ENCODE results near the gene COQ4. TPM values are rescaled to one million over a fixed set of nuclear protein-coding genes. Genes with fewer than 3 reads are reported as not detected.
A peak's percentile ranks its signal among the peaks of the same experiment; 100 is the strongest.
"Not testable (repeated sequence)": the region's sequence is repeated elsewhere in the genome, so short reads cannot be mapped to it uniquely, and the experiment has no call there.

The COQ4 gene
- 10 to 100 TPM; 41.4 to 45.6 TPM for total RNA-seq

DNA sequence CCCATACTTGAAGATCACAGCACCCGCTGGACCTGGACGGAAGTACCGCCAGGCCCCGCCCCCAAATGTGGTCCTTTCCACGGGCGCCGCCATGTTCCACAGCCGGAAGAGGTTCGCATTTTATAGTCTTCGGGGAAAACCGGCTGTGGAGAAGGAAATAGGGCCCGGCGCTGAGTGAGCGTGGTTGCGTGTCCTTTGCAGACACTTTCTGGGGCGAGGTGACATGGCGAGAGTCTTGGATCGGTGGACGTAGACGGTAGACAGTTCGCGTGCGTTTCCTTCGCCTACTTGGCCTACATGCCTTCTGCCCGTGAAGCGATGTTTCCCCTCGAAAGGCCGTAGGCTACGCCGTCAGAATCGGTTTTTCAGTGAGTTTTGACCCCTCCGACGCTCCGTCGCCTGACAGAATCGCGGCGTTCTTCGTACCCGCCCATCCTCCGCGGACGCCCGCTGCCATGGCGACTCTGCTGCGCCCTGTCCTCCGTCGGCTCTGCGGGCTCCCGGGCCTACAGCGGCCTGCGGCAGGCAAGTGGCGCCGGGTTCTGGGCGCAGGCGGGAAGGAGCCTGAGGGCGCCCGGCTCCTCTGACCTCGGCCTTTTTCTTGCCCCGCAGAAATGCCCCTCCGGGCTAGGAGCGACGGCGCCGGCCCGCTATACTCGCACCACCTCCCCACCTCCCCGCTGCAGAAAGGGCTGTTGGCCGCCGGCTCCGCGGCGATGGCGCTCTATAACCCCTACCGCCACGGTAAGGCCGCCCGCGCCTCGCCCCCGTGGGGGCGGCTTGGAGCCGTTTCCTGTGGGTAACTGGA is at the start of gene COQ4, which contains the start of gene TRUB2:
Gene COQ4, plus strand, starts transcription at position 436 of the 808 bp plus-strand sequence. Its CDS starts 20 bp downstream, at position 456.
Gene TRUB2, minus strand, starts transcription at position 44 of the 808 bp plus-strand sequence. Its CDS starts 39 bp downstream, at position 5.
- H3K27ac Mint-ChIP-seq, result peak within 1 kb of the TSS; percentile 98
- no peaks in the 10 kb centered on the region for H3K9me3 Mint-ChIP-seq
- H3K4me3 Mint-ChIP-seq, result peak within 1 kb of the TSS; percentile 95
- H3K36me3 Mint-ChIP-seq, result peaks cover 7% of the 10 kb centered on the region
- no peaks in the 10 kb centered on the region for H3K27me3 Mint-ChIP-seq
- H3K4me1 Mint-ChIP-seq, result peaks cover 19% of the 10 kb centered on the region
- peak; percentile 92 for DNase-seq

DNA sequence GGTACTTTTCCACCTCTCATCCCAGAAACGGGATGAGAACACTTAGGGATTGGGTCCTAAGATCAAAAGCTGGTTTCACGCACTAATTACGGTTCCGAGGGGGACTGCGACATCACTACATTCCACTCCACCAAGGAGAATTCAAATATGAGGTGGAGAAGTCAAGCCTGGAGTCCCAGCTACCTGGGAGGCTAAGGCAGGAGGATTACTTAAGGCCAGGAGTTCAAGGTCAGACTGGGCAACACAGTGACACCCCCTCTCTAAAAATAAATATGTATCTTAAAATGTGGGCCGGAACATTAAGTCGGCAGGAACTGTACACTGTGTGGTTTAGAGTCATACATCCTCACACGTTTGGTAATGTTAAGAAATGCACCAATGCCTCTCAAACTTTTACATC is 48.4 kb upstream of the COQ4 start:
- peak overlapping the region; percentile 95 for H3K4me3 Mint-ChIP-seq
- H3K27ac Mint-ChIP-seq, result no peak overlapping the region
- no peaks in the 10 kb centered on the region for H3K9me3 Mint-ChIP-seq
- peaks cover 30% of the 10 kb centered on the region for H3K4me1 Mint-ChIP-seq
- no peak for DNase-seq
- no peaks in the 10 kb centered on the region for H3K27me3 Mint-ChIP-seq
- peaks cover 7% of the 10 kb centered on the region for H3K36me3 Mint-ChIP-seq

DNA sequence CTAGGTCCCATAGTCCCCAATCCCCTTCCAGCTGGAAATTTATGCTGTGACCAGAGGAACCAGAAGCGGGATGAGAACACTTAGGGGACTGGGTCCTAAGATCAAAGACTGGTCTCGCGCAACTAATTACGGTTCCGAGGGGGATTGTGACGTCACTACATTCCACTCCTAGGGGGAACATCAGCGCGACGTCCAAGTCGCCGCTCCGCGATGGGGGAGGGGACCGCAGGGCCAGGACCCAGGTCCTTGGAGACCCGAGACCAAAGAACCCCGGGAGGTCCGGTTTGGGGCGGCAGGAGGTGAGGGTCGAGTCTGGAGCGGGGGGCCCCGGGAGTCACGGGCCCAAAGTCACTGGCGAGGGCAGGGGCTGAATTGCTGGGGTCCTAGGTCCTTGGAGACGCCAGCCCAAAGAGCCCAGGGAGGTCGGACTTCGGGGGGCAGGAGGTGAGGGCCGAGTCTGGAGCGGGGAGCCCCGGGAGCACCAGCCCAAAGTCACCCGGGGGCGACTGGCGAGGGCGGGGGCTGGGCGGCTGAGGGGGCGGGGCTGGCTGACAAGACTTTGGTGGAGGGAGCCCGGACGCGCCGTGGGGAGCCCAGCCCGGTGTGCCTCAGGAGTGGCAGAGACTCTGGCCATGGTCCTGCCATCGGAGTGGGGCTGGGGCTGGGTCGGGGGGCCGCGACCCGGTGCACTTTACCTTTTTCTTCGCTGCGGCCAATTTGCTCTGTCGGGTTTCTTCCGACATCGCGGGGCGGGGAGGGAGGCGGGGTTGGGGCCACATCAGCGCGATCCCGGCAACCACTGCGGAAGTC is 47.2 kb upstream of the COQ4 start, which contains the start of gene GOLGA2:
Gene GOLGA2, minus strand, starts transcription at position 810 of the 810 bp plus-strand sequence. Its CDS starts 31 bp downstream, at position 779.
- Mint-ChIP-seq H3K4me1 (peaks cover 30% of the 10 kb centered on the region), H3K36me3 (peaks cover 7% of the 10 kb centered on the region), H3K9me3 (no peaks in the 10 kb centered on the region), H3K4me3 (peak within 1 kb of the TSS; percentile 95), H3K27ac (peak within 1 kb of the TSS; percentile 89), H3K27me3 (no peaks in the 10 kb centered on the region)
- no peak for DNase-seq

DNA sequence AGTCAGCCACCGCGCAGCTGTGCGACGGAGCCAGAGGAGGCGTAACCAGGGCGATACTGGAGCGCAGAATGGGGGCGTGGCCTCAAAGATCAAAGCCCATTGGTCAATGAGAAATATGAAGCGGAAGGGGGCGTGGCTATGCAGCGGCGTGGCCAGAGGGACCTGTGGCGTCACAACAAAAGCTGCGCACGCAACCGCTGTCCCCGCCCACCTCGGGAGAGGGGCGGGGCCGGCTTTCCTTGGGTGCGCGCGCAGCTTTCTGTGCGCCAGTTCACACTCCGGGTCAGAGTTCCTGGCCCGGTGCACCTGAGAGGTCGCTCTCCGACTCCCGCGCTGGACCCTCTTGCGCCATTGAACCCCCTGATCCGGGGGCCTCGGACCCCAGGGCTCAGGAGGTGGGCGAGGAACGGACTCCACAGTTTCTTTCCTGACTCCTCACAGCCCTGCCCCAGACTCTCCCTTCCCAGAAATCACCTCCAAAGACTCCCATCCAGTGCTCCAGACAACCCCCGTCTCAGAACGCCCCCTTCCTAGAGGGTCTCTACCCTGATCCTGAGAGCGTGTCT is 46.5 kb upstream of the COQ4 start, which contains the start of gene SWI5:
Gene SWI5, plus strand, starts transcription at position 269 of the 566 bp plus-strand sequence.
- Mint-ChIP-seq H3K27ac (peak within 1 kb of the TSS; percentile 89), H3K27me3 (no peaks in the 10 kb centered on the region), H3K4me1 (peaks cover 30% of the 10 kb centered on the region), H3K4me3 (peak within 1 kb of the TSS; percentile 95), H3K36me3 (peaks cover 7% of the 10 kb centered on the region), H3K9me3 (no peaks in the 10 kb centered on the region)
- peak; percentile 99 for DNase-seq

DNA sequence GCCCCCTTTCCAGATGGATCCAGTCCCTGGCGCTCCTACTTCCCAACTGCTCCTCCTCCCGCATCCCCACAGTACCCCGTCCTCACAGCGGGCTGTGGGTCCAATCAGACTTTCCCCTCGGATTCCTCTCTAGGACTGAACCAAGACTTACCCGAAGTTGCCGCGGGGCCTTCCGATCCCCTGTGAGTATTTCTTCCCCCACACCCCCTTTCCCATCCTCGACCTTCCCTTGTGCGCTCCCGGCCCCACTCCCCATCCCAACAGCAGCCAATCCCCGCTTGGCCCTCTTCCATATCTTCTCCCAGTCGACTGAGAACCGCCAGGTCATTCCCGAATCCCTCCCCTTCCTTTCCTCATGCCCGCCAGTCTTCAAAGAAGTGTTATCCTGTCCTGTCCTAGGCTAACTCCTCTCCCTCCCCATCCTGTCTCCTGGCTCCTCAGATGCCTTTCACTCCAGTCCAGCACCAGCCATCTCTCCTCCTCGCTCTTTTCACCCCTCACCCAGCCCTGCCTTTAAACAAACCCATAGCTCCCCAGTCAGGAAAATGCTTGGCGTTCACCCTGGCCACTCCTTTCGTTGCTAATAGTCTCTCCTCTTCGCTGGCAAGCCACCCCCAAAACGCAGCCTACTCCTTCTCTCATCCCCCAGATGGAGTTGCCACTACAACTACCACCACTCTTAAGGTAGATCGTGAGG is 45.9 kb upstream of the COQ4 start:
- peaks cover 30% of the 10 kb centered on the region for H3K4me1 Mint-ChIP-seq
- H3K27ac Mint-ChIP-seq, result peak overlapping the region; percentile 89

DNA sequence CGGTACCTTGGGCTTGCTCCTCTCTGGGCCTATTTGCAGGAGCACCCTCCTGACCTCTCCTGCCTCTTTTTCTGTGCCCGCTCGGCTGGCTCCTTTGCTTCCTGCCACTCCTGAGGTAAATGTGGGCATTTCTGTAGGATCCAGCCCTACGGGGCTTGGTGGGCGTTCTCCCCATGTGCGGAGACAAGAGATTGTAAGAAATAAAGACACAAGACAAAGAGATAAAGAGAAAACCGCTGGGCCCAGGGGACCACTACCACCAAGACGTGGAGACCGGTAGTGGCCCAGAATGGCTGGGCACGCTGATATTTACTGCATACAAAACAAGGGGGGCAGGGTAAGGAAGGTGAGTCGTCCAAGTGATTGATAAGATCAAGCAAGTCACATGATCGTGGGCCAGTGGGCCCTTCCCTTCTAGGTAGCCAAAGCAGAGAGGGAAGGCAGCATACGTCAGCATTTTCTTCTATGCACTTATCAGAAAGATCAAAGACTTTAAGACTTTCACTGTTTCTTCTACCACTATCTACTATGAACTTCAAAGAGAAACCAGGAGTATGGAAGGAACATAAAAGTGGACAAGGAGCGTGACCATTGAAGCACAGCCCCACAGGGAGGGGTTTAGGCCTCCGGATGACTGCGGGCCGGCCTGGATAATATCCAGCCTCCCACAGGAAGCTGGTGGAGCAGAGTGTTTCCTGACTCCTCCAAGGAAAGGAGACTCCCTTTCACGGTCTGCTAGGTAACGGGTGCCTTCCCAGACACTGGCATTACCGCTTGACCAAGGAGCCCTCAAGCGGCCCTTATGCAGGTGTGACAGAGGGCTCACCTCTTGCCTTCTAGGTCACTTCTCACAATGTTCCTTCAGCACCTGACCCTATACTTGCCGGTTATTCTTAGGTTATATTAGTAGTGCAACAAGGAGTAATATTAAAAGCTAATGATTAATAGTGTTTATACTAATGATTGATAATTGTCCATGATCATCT is 43.3 kb upstream of the COQ4 start:
- H3K9me3 Mint-ChIP-seq, H3K36me3 Mint-ChIP-seq, DNase-seq, H3K27ac Mint-ChIP-seq, H3K27me3 Mint-ChIP-seq, H3K4me3 Mint-ChIP-seq: not testable (repeated sequence)
- H3K4me1 Mint-ChIP-seq, result peaks cover 16% of the 10 kb centered on the region

More for the DNA sequence above, 45.9 kb upstream of the COQ4 start:
- H3K9me3 Mint-ChIP-seq, result no peaks in the 10 kb centered on the region
- peaks cover 7% of the 10 kb centered on the region for H3K36me3 Mint-ChIP-seq
- H3K4me3 Mint-ChIP-seq, result peak overlapping the region; percentile 95
- DNase-seq, result no peak
- H3K27me3 Mint-ChIP-seq, result no peaks in the 10 kb centered on the region

DNA sequence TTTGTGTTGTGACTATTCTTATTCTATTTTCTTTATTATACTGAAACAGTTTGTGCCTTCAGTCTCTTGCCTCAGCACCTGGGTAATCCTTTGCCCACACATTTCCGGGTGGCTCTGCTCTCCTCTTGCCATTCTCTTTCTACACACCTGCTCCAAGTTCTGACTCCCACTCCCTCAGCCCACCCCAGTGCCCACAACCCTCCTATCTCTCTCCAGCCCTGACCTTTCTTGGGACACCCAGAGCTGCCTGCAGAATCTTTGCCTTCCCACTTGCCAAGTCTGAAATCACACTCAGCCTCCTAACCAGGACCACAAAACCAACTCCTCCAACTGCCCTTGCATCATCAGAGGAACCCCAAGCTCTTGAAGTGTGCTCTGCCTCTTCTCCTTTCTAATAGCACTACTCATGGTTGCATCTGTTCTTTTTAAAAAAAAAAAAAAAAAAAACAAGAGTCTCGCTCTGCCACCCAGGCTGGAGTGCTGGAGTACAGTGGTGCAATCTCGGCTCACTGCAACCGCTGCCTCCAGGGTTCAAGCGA is 42.5 kb upstream of the COQ4 start:
- Mint-ChIP-seq H3K27me3 (no peaks in the 10 kb centered on the region), H3K36me3 (peaks cover 5% of the 10 kb centered on the region), H3K4me3 (no peak overlapping the region), H3K9me3 (no peaks in the 10 kb centered on the region), H3K27ac (peak overlapping the region; percentile 5), H3K4me1 (peaks cover 10% of the 10 kb centered on the region)
- DNase-seq, result no peak

DNA sequence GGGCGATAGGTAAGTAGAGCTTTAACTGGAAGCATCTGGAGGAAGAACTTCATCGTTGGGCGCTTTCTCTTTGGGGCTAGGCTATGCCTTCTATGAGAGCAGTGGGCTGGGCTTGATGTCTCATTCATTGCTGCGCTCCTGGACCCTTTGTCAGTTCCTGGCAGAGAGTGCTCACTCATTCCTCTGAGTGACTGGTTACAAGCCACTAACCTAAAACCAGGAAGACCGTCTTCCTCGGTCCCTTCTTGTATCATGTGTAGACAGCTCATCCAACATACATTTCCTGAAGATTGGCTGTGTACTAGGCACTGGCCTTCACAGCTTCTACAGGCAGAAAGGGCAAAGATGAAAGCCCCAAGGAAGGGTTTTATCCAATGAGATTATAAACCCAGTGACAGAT is 40.1 kb upstream of the COQ4 start:
- no peak for DNase-seq
- no peak overlapping the region for H3K27ac Mint-ChIP-seq
- peaks cover 4% of the 10 kb centered on the region for H3K36me3 Mint-ChIP-seq
- no peaks in the 10 kb centered on the region for H3K9me3 Mint-ChIP-seq
- no peaks in the 10 kb centered on the region for H3K27me3 Mint-ChIP-seq
- no peaks in the 10 kb centered on the region for H3K4me1 Mint-ChIP-seq
- H3K4me3 Mint-ChIP-seq, result no peak overlapping the region

DNA sequence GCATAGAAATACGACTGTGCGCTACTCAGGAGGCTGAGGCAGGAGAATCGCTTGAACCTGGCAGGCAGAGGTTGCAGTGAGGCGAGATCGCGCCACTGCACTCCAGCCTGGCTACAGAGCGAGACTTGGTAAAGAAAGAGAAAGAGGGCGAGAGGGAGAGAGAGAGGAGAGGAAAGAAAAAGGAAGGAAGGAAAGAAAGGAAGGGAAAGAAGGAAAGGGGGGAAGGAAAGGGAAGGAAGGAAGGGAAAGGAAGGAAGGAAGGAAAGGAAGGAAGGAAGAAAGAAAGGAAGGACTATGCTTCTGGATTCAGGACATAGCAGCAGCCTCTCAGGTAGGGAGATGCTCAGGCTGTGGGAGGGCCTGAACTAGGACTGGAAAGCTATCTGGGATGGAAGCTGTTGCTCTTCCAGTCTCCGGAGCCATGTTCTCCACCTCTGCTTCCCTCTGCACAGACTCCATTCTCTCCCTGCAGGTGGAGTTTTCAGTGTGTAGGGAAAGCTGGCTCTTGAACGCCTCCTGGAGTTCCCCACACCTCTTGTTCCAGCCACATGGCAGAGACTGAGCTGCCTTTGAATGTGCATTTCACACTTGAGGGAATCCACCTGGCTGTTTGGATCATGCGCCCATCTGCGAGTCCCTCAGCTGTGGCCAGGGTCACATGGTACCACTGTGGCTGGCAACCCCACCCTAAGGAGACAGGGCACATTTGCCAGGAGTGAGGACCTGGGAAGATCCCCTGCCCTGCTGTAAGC is 37.4 kb upstream of the COQ4 start:
- no peaks in the 10 kb centered on the region for H3K9me3 Mint-ChIP-seq
- H3K27ac Mint-ChIP-seq, result no peak overlapping the region
- peaks cover 4% of the 10 kb centered on the region for H3K36me3 Mint-ChIP-seq
- no peak for DNase-seq
- no peak overlapping the region for H3K4me3 Mint-ChIP-seq
- no peaks in the 10 kb centered on the region for H3K27me3 Mint-ChIP-seq
- H3K4me1 Mint-ChIP-seq, result no peaks in the 10 kb centered on the region

DNA sequence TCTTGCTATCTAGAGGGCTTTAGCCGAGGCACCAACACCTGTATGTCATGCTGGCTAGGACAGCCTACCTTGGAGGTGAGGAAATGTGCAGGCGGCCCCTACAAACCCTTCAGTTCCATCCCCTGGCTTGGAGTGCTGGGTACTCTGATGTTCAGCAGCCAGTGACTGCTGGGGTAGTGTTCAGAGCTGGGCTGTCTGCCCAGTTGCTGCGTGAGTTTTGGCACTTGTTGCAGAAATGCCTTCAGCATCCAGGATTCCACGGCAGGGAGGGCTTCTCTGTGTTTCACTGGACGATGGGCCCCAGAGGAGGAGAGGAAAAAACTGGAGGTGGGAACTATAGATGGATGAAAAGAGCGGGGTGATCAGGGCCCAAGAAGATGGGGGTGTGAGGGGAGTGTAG is 36.2 kb upstream of the COQ4 start:
- DNase-seq, result no peak
- no peak overlapping the region for H3K4me3 Mint-ChIP-seq
- H3K9me3 Mint-ChIP-seq, result no peaks in the 10 kb centered on the region
- H3K27me3 Mint-ChIP-seq, result no peaks in the 10 kb centered on the region
- no peaks in the 10 kb centered on the region for H3K4me1 Mint-ChIP-seq
- no peak overlapping the region for H3K27ac Mint-ChIP-seq
- H3K36me3 Mint-ChIP-seq, result peaks cover 4% of the 10 kb centered on the region

DNA sequence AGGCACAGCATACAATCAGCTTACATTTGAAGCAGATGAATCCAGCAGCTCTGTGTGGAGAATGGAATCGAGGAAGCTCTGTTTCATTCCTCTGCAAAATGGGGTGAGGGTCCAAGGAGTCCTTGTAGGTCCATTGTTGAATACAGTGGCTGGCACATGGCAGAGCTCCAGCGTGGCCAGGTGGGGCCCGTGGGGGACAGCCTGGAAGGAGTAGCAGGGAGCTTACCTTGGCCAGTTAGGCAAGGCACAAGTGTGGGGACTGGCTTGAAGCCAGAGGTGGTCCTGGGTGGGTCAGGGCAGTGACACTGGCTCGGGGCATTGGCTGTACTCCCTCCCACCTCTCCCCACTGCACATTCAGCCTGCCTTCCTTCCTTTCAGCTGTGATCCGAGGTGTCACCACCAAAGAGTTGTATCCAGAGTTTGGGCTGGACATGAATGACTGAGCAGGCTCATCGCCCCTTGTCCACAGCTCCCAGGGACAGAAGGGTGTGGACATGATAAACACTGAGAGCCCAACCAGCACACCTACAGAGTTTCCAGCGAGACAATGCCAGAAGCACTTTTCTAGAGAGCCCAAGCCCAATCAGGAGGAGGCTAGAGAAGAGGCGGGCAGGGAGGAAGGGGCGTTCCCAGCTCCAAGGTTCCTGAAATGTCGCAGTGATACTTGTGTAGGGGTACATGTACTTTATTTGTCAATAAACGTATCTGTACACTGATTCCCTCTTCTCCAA is 34.2 kb upstream of the COQ4 start:
- no peak for DNase-seq
- no peak overlapping the region for H3K27ac Mint-ChIP-seq
- no peak overlapping the region for H3K4me3 Mint-ChIP-seq
- no peaks in the 10 kb centered on the region for H3K4me1 Mint-ChIP-seq
- no peaks in the 10 kb centered on the region for H3K9me3 Mint-ChIP-seq
- no peaks in the 10 kb centered on the region for H3K27me3 Mint-ChIP-seq
- H3K36me3 Mint-ChIP-seq, result peaks cover 4% of the 10 kb centered on the region

DNA sequence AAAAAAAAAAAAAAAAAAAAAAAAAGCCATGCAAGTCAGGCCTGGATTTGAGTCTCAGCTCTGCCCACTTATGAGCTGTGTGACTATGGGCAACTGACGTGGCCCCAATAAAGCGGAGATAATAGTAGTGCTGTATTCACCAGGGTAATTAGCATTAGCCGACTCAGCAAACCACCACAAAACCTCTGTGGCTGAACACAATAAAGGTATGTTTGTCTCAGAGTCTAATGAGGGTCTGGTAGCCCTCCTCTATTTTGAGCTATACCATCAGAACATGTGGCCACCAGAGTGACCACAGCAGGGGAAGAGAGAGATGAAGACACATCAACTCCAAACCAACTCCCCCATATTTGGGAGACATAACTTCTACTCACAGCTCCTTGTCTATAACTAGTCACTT is 30.6 kb upstream of the COQ4 start:
- Mint-ChIP-seq H3K9me3 (no peaks in the 10 kb centered on the region), H3K27me3 (no peaks in the 10 kb centered on the region), H3K27ac (no peak overlapping the region), H3K4me1 (peaks cover 2% of the 10 kb centered on the region), H3K36me3 (no peaks in the 10 kb centered on the region), H3K4me3 (no peak overlapping the region)
- no peak for DNase-seq
